ENCODE data around the gene MEGF9. TPM values are rescaled to one million over a fixed set of nuclear protein-coding genes. Genes with fewer than 3 reads are reported as not detected.
A peak's percentile ranks its signal among the peaks of the same experiment; 100 is the strongest.

Gene MEGF9
- total and polyA plus RNA-seq, 4 donors, result 15.5 to 27.4 (median 19.3) TPM

DNA sequence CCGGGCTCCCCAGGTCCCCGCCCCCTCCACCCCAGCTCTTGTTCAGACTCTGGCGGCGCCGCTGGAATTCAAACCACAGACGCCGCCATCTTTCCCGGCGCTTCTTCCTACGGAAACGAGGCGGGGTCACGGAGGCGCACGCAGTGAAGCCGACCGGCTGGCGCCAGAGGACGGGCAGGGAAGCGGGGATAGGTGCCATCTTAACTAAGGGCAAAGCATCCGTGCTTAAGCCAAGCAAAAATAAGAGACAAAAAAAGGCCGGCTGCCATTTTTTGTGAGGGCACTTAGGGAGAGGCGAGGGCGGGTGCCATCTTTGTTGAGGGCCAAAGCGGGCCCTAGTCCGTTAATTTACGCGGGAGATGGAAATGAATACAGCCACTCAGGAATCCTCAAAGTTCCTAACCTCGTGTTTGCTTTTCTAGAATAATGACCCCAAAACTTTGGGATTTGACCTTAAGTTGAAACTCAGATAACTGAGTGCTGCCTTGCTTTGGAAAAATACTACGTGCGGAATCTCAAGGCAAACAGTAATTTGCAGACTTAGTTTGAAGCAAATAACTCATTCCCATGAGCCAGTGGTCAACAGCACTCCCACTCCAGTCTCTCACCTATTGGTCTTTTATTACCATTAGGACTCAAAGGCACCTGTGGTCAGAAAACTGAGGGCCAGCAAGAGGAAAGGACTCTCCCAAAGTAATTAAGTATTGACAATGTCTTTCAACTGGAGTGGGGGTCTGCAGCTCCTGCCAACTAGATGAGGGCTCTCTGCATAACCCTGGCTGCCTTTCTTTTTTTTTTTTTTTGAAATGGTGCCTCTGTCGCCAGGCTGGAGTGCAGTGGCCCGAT lies 134.0 kb downstream of the MEGF9 start, which contains the start of gene CDK5RAP2 (continued):
- TF ChIP-seq, protein P1, sequence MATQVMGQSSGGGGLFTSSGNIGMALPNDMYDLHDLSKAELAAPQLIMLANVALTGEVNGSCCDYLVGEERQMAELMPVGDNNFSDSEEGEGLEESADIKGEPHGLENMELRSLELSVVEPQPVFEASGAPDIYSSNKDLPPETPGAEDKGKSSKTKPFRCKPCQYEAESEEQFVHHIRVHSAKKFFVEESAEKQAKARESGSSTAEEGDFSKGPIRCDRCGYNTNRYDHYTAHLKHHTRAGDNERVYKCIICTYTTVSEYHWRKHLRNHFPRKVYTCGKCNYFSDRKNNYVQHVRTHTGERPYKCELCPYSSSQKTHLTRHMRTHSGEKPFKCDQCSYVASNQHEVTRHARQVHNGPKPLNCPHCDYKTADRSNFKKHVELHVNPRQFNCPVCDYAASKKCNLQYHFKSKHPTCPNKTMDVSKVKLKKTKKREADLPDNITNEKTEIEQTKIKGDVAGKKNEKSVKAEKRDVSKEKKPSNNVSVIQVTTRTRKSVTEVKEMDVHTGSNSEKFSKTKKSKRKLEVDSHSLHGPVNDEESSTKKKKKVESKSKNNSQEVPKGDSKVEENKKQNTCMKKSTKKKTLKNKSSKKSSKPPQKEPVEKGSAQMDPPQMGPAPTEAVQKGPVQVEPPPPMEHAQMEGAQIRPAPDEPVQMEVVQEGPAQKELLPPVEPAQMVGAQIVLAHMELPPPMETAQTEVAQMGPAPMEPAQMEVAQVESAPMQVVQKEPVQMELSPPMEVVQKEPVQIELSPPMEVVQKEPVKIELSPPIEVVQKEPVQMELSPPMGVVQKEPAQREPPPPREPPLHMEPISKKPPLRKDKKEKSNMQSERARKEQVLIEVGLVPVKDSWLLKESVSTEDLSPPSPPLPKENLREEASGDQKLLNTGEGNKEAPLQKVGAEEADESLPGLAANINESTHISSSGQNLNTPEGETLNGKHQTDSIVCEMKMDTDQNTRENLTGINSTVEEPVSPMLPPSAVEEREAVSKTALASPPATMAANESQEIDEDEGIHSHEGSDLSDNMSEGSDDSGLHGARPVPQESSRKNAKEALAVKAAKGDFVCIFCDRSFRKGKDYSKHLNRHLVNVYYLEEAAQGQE (IDR thresholded peaks at IDR 0.05), result peak; percentile 63
- peak in 1 of 2 donors; percentile 86 for TF ChIP-seq GABPA (IDR thresholded peaks at IDR 0.05 in 1 of 2, conservative IDR thresholded peaks at IDR 0.05 in 1 of 2)
- TF ChIP-seq NR2F2 (IDR thresholded peaks at IDR 0.05), result peak; percentile 79
- TF ChIP-seq RAD21 (IDR thresholded peaks at IDR 0.05), result peak; percentile 24 to 28
- TF ChIP-seq FOXA1 (IDR thresholded peaks at IDR 0.05), result peak; percentile 54
- TF ChIP-seq HNF4G (IDR thresholded peaks at IDR 0.05), result no peak
- peak; percentile 63 to 76 for TF ChIP-seq RXRA (IDR thresholded peaks at IDR 0.05)
- TF ChIP-seq, protein P2, sequence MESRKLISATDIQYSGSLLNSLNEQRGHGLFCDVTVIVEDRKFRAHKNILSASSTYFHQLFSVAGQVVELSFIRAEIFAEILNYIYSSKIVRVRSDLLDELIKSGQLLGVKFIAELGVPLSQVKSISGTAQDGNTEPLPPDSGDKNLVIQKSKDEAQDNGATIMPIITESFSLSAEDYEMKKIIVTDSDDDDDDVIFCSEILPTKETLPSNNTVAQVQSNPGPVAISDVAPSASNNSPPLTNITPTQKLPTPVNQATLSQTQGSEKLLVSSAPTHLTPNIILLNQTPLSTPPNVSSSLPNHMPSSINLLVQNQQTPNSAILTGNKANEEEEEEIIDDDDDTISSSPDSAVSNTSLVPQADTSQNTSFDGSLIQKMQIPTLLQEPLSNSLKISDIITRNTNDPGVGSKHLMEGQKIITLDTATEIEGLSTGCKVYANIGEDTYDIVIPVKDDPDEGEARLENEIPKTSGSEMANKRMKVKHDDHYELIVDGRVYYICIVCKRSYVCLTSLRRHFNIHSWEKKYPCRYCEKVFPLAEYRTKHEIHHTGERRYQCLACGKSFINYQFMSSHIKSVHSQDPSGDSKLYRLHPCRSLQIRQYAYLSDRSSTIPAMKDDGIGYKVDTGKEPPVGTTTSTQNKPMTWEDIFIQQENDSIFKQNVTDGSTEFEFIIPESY (IDR thresholded peaks at IDR 0.05), result peak; percentile 93

DNA sequence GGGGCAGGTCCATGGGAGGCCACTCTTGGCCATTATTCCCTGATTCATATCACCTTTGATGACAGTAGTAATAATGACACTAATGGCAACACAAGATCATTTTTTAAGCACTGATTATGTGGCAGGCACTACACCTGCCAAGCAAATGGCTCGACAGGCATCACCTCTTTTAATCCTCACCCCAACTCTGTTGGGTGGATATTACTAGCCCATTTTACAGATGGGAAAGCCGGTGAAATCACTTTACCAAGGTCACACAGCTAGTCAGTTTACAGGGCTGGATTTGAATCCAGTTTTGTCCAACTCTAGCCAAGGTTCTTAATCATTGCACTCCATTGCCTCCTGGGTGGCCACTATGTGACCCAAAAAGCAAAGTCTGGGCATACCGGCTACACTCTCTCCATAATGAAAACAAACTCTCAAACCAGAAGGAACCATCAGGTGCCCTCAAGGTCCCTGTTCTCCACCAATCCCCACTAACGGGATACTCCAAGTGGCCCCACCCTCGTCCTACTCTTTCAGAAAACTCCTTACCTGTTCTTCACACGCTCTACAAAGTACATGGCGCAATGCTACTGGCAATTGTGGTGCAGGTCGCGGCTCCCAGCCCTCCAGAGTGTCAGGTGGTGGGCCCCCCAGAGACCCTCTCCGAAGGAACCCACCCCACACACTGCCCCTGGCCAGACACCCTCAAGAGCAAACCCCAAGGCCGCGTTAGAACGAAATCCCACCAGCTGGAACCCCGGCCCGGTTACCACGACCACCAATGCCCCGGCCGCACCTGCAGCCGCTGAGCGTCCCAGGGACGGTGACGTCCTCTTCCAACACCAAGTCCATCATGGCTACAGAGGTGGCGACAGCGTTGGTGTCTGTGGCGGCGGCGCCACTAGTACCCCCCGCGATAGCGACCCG lies 134.9 kb downstream of the MEGF9 start:
- H3K27me3 ChIP-seq (ENCODE audit: control insufficient read depth in 4 of 4, insufficient read depth in 4 of 4, low read length in 3 of 4), result no peaks in the 10 kb centered on the region
- peak overlapping the region; percentile 36 to 44 for H3K27ac ChIP-seq (ENCODE audit: low read depth in 1 of 2, low read length in 2 of 2)
- peak overlapping the region; percentile 63 to 85 for H3K9ac ChIP-seq (ENCODE audit: low read depth in 1 of 2, low read length in 2 of 2)
- H3K4me1 ChIP-seq (ENCODE audit: control insufficient read depth in 4 of 4, insufficient read depth in 4 of 4, low read length in 3 of 4), result peaks cover 2 to 29% (median 15%) of the 10 kb centered on the region in 4 donors
- WGBS, result 6% methylated on average over 31 of the region's 31 CpGs
- no peaks in the 10 kb centered on the region for H3K9me3 ChIP-seq (ENCODE audit: control insufficient read depth in 4 of 4, low read length in 3 of 4)
- TF ChIP-seq FOXA2 (IDR thresholded peaks at IDR 0.05) (no peak), HNF4A (conservative IDR thresholded peaks at IDR 0.05) (no peak), JUND (IDR thresholded peaks at IDR 0.05) (no peak), NR2F2 (IDR thresholded peaks at IDR 0.05) (no peak), SP1 (IDR thresholded peaks at IDR 0.05) (no peak), TAF1 (conservative IDR thresholded peaks at IDR 0.05) (no peak), FOXA1 (IDR thresholded peaks at IDR 0.05) (no peak), EGR1 (IDR thresholded peaks at IDR 0.05; ENCODE audit: low read depth in 2 of 2) (no peak), HNF4G (IDR thresholded peaks at IDR 0.05) (no peak), RXRA (IDR thresholded peaks at IDR 0.05) (no peak), RAD21 (IDR thresholded peaks at IDR 0.05) (no peak), GABPA (IDR thresholded peaks at IDR 0.05 in 1 of 2, conservative IDR thresholded peaks at IDR 0.05 in 1 of 2) (no peak), YY1 (IDR thresholded peaks at IDR 0.05) (no peak)
- TF ChIP-seq, protein P3, sequence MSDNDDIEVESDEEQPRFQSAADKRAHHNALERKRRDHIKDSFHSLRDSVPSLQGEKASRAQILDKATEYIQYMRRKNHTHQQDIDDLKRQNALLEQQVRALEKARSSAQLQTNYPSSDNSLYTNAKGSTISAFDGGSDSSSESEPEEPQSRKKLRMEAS (IDR thresholded peaks at IDR 0.05), result no peak
- TF ChIP-seq, protein P4, sequence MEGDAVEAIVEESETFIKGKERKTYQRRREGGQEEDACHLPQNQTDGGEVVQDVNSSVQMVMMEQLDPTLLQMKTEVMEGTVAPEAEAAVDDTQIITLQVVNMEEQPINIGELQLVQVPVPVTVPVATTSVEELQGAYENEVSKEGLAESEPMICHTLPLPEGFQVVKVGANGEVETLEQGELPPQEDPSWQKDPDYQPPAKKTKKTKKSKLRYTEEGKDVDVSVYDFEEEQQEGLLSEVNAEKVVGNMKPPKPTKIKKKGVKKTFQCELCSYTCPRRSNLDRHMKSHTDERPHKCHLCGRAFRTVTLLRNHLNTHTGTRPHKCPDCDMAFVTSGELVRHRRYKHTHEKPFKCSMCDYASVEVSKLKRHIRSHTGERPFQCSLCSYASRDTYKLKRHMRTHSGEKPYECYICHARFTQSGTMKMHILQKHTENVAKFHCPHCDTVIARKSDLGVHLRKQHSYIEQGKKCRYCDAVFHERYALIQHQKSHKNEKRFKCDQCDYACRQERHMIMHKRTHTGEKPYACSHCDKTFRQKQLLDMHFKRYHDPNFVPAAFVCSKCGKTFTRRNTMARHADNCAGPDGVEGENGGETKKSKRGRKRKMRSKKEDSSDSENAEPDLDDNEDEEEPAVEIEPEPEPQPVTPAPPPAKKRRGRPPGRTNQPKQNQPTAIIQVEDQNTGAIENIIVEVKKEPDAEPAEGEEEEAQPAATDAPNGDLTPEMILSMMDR (IDR thresholded peaks at IDR 0.05; ENCODE audit: low read depth, low read length, missing input control), result no peak
- TF ChIP-seq, protein P2 (IDR thresholded peaks at IDR 0.05), result no peak
- TF ChIP-seq, protein P5, sequence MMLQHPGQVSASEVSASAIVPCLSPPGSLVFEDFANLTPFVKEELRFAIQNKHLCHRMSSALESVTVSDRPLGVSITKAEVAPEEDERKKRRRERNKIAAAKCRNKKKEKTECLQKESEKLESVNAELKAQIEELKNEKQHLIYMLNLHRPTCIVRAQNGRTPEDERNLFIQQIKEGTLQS (IDR thresholded peaks at IDR 0.05), result no peak
- no peak for DNase-seq (ENCODE audit: low spot score)
- peak overlapping the region; percentile 85 to 97 (median 96) for H3K4me3 ChIP-seq (ENCODE audit: low read depth in 1 of 3, low read length in 3 of 3)
- H3K36me3 ChIP-seq (ENCODE audit: control insufficient read depth in 4 of 4, insufficient read depth in 3 of 4, low read depth in 1 of 4, low read length in 3 of 4), result no peaks in the 10 kb centered on the region
